HG02588 (cell line): Measurements from ENCODE around the gene PLCH2.

Experiments
- ATAC-seq: cut with Tn5 transposase; IDR thresholded peaks from one replicate; pipeline ENCODE4 v1.9.1; 2021; ENCODE audit warnings: mild to moderate bottlenecking, moderate library complexity; ENCODE audit not compliant: unreplicated experiment

The PLCH2 gene

GRCh38 chr1:2554621-2555387 is 78.7 kb downstream of the PLCH2 start:
- no peak for ATAC-seq
